Activated naive CD8-positive, alpha-beta T cell treated with anti-CD3 and anti-CD28 coated beads for 36 hours (primary cell): ENCODE results near the gene FMN2. TPM values are rescaled to one million over a fixed set of nuclear protein-coding genes. Genes with fewer than 3 reads are reported as not detected.

Experiments used
- DNase-seq: peaks from one replicate; pipeline ENCODE4 v3.0.0; 2021
- H3K27ac Mint-ChIP-seq: one replicate; pipeline ENCODE4 v1.8.0; 2022; ENCODE audit warnings: mild to moderate bottlenecking, moderate library complexity, mixed read lengths
- H3K27me3 Mint-ChIP-seq: one replicate; pipeline ENCODE4 v1.8.0; 2022; ENCODE audit warnings: mild to moderate bottlenecking, mixed read lengths
- H3K36me3 Mint-ChIP-seq: one replicate; pipeline ENCODE4 v1.8.0; 2021; ENCODE audit warnings: mild to moderate bottlenecking, mixed read lengths
- H3K4me1 Mint-ChIP-seq: one replicate; pipeline ENCODE4 v1.8.0; 2021; ENCODE audit warnings: mixed read lengths
- H3K4me3 Mint-ChIP-seq: one replicate; pipeline ENCODE4 v1.8.0; 2022; ENCODE audit warnings: mild to moderate bottlenecking, moderate library complexity, mixed read lengths
- H3K9me3 Mint-ChIP-seq: one replicate; pipeline ENCODE4 v1.8.0; 2022; ENCODE audit warnings: mixed read lengths
- total RNA-seq, 2 experiments: library from RNA; stranded (reverse); gene quantifications; one replicate each; pipeline ENCODE4 v1.2.3, GENCODE V29; 2021

Gene FMN2
- total RNA-seq, 2 experiments from 2014 or later = not detected

GRCh38 chr1:240232530-240232929, 140.8 kb downstream of the FMN2 start:
- Mint-ChIP-seq H3K27ac (no peak overlapping the region), H3K36me3 (no peaks in the 10 kb centered on the region), H3K9me3 (peaks cover 3% of the 10 kb centered on the region), H3K4me1 (no peaks in the 10 kb centered on the region), H3K27me3 (no peaks in the 10 kb centered on the region), H3K4me3 (no peak overlapping the region)
- DNase-seq = no peak

- no peak for DNase-seq
- H3K27ac Mint-ChIP-seq = no peak overlapping the region
- H3K4me1 Mint-ChIP-seq = no peaks in the 10 kb centered on the region
- no peaks in the 10 kb centered on the region for H3K27me3 Mint-ChIP-seq
- no peak overlapping the region for H3K4me3 Mint-ChIP-seq
- no peaks in the 10 kb centered on the region for H3K9me3 Mint-ChIP-seq
- no peaks in the 10 kb centered on the region for H3K36me3 Mint-ChIP-seq
These were observed 143.0 kb downstream of the FMN2 start for GRCh38 chr1:240234485-240235210.

- no peak for DNase-seq
- H3K27ac Mint-ChIP-seq = no peak overlapping the region
- H3K9me3 Mint-ChIP-seq = no peaks in the 10 kb centered on the region
- no peaks in the 10 kb centered on the region for H3K4me1 Mint-ChIP-seq
- no peaks in the 10 kb centered on the region for H3K27me3 Mint-ChIP-seq
- H3K36me3 Mint-ChIP-seq = no peaks in the 10 kb centered on the region
- no peak overlapping the region for H3K4me3 Mint-ChIP-seq
These were observed 144.0 kb downstream of the FMN2 start for GRCh38 chr1:240235521-240236288.

- no peaks in the 10 kb centered on the region for H3K36me3 Mint-ChIP-seq
- H3K27ac Mint-ChIP-seq = no peak overlapping the region
- H3K27me3 Mint-ChIP-seq = no peaks in the 10 kb centered on the region
- no peak overlapping the region for H3K4me3 Mint-ChIP-seq
- no peaks in the 10 kb centered on the region for H3K4me1 Mint-ChIP-seq
- no peaks in the 10 kb centered on the region for H3K9me3 Mint-ChIP-seq
- no peak for DNase-seq
These were observed 145.6 kb downstream of the FMN2 start for GRCh38 chr1:240237305-240237721.

- no peaks in the 10 kb centered on the region for H3K36me3 Mint-ChIP-seq
- DNase-seq = no peak
- no peaks in the 10 kb centered on the region for H3K9me3 Mint-ChIP-seq
- H3K27me3 Mint-ChIP-seq = no peaks in the 10 kb centered on the region
- H3K4me1 Mint-ChIP-seq = no peaks in the 10 kb centered on the region
- H3K4me3 Mint-ChIP-seq = no peak overlapping the region
- H3K27ac Mint-ChIP-seq = no peak overlapping the region
These were observed 147.6 kb downstream of the FMN2 start for GRCh38 chr1:240239309-240239708.

GRCh38 chr1:240241278-240241677, 149.6 kb downstream of the FMN2 start:
- H3K4me3 Mint-ChIP-seq = no peak overlapping the region

GRCh38 chr1:240242601-240243144, 151.0 kb downstream of the FMN2 start:
- no peaks in the 10 kb centered on the region for H3K27me3 Mint-ChIP-seq
- H3K9me3 Mint-ChIP-seq = no peaks in the 10 kb centered on the region
- no peak overlapping the region for H3K4me3 Mint-ChIP-seq
- no peaks in the 10 kb centered on the region for H3K4me1 Mint-ChIP-seq
- no peak for DNase-seq
- H3K36me3 Mint-ChIP-seq = no peaks in the 10 kb centered on the region
- no peak overlapping the region for H3K27ac Mint-ChIP-seq

More at GRCh38 chr1:240241278-240241677, 149.6 kb downstream of the FMN2 start:
- Mint-ChIP-seq H3K27ac (no peak overlapping the region), H3K36me3 (no peaks in the 10 kb centered on the region), H3K9me3 (no peaks in the 10 kb centered on the region), H3K27me3 (no peaks in the 10 kb centered on the region), H3K4me1 (no peaks in the 10 kb centered on the region)
- no peak for DNase-seq

GRCh38 chr1:240244968-240245628, 153.4 kb downstream of the FMN2 start:
- Mint-ChIP-seq H3K4me3 (no peak overlapping the region), H3K27ac (no peak overlapping the region), H3K27me3 (no peaks in the 10 kb centered on the region), H3K4me1 (no peaks in the 10 kb centered on the region), H3K36me3 (no peaks in the 10 kb centered on the region), H3K9me3 (peaks cover 6% of the 10 kb centered on the region)
- no peak for DNase-seq

GRCh38 chr1:240245629-240246020, 153.9 kb downstream of the FMN2 start:
- DNase-seq = no peak
- no peaks in the 10 kb centered on the region for H3K27me3 Mint-ChIP-seq
- no peak overlapping the region for H3K27ac Mint-ChIP-seq
- no peaks in the 10 kb centered on the region for H3K36me3 Mint-ChIP-seq
- no peaks in the 10 kb centered on the region for H3K4me1 Mint-ChIP-seq
- H3K4me3 Mint-ChIP-seq = no peak overlapping the region
- peaks cover 9% of the 10 kb centered on the region for H3K9me3 Mint-ChIP-seq

- H3K4me3 Mint-ChIP-seq = no peak overlapping the region
- peaks cover 13% of the 10 kb centered on the region for H3K9me3 Mint-ChIP-seq
- no peaks in the 10 kb centered on the region for H3K4me1 Mint-ChIP-seq
- DNase-seq = no peak
- H3K27ac Mint-ChIP-seq = no peak overlapping the region
- no peaks in the 10 kb centered on the region for H3K36me3 Mint-ChIP-seq
- no peaks in the 10 kb centered on the region for H3K27me3 Mint-ChIP-seq
These were observed 156.2 kb downstream of the FMN2 start for GRCh38 chr1:240247899-240248298.

GRCh38 chr1:240254006-240254405, 162.3 kb downstream of the FMN2 start:
- Mint-ChIP-seq H3K27me3 (no peaks in the 10 kb centered on the region), H3K4me1 (no peaks in the 10 kb centered on the region), H3K4me3 (no peak overlapping the region), H3K36me3 (peaks cover 2% of the 10 kb centered on the region), H3K27ac (no peak overlapping the region), H3K9me3 (peaks cover 18% of the 10 kb centered on the region)
- DNase-seq = no peak

- Mint-ChIP-seq H3K27ac (no peak overlapping the region), H3K4me3 (no peak overlapping the region), H3K4me1 (no peaks in the 10 kb centered on the region), H3K9me3 (peaks cover 13% of the 10 kb centered on the region), H3K36me3 (peaks cover 2% of the 10 kb centered on the region), H3K27me3 (no peaks in the 10 kb centered on the region)
- no peak for DNase-seq
These were observed 163.2 kb downstream of the FMN2 start for GRCh38 chr1:240254778-240255291.

- Mint-ChIP-seq H3K27ac (no peak overlapping the region), H3K27me3 (no peaks in the 10 kb centered on the region), H3K4me3 (no peak overlapping the region), H3K9me3 (peaks cover 10% of the 10 kb centered on the region), H3K4me1 (no peaks in the 10 kb centered on the region), H3K36me3 (peaks cover 2% of the 10 kb centered on the region)
- no peak for DNase-seq
These were observed 164.2 kb downstream of the FMN2 start for GRCh38 chr1:240255922-240256321.

GRCh38 chr1:240256836-240257503, 165.3 kb downstream of the FMN2 start:
- Mint-ChIP-seq H3K36me3 (peaks cover 2% of the 10 kb centered on the region), H3K9me3 (peaks cover 8% of the 10 kb centered on the region), H3K27ac (no peak overlapping the region), H3K27me3 (no peaks in the 10 kb centered on the region), H3K4me3 (no peak overlapping the region), H3K4me1 (no peaks in the 10 kb centered on the region)
- no peak for DNase-seq
